ENCODE results near the gene EXD3.
A peak's percentile ranks its signal among the peaks of the same experiment; 100 is the strongest.
"Not testable (repeated sequence)": the region's sequence is repeated elsewhere in the genome, so short reads cannot be mapped to it uniquely, and the experiment has no call there.

Gene EXD3

GRCh38 chr9:137390553-137391410 lies 32.2 kb downstream of the EXD3 start:
- DNase-seq = no peak

GRCh38 chr9:137389428-137389746 lies 33.6 kb downstream of the EXD3 start:
- DNase-seq = no peak

GRCh38 chr9:137388589-137389427 lies 34.2 kb downstream of the EXD3 start:
- no peak for DNase-seq

- DNase-seq = no peak
Measured at GRCh38 chr9:137387891-137388560, 34.9 kb downstream of the EXD3 start.

GRCh38 chr9:137387114-137387890 lies 35.7 kb downstream of the EXD3 start:
- peak in 2 of 4 experiments; percentile 41 to 57 for DNase-seq

GRCh38 chr9:137386507-137387113 lies 36.4 kb downstream of the EXD3 start:
- DNase-seq = not testable (repeated sequence)

- DNase-seq = no peak
Measured at GRCh38 chr9:137385061-137385655, 37.8 kb downstream of the EXD3 start.

GRCh38 chr9:137383784-137384756 lies 38.9 kb downstream of the EXD3 start:
- DNase-seq = no peak

- DNase-seq = no peak
Measured at GRCh38 chr9:137383081-137383783, 39.7 kb downstream of the EXD3 start.

- DNase-seq = no peak
Measured at GRCh38 chr9:137382444-137383080, 40.4 kb downstream of the EXD3 start.

GRCh38 chr9:137381501-137382443 lies 41.2 kb downstream of the EXD3 start:
- DNase-seq = no peak

GRCh38 chr9:137380606-137381005 lies 42.4 kb downstream of the EXD3 start:
- DNase-seq = no peak

GRCh38 chr9:137380171-137380570 lies 42.8 kb downstream of the EXD3 start:
- DNase-seq = no peak

- no peak for DNase-seq
Measured at GRCh38 chr9:137379761-137380161, 43.2 kb downstream of the EXD3 start.

GRCh38 chr9:137378688-137379410 lies 44.1 kb downstream of the EXD3 start:
- DNase-seq = not testable (repeated sequence)

- no peak for DNase-seq
Measured at GRCh38 chr9:137376386-137376785, 46.6 kb downstream of the EXD3 start.

GRCh38 chr9:137375321-137376058 lies 47.5 kb downstream of the EXD3 start:
- no peak for DNase-seq
